GM12875 (cell line): ENCODE data around the gene GTPBP3.
A peak's percentile ranks its signal among the peaks of the same experiment; 100 is the strongest.

Source experiments
- H3K4me3 ChIP-seq: one replicate; pipeline ENCODE4 v1.5.1; 2011; ENCODE audit warnings: low read depth, low read length, control low read depth
- TF ChIP-seq, protein P1 (sequence below): IDR thresholded peaks from 2 replicates; pipeline ENCODE4 v1.5.1; 2011; ENCODE audit warnings: low read depth, mild to moderate bottlenecking, control low read depth, inconsistent platforms, low read length, moderate library complexity, borderline replicate concordance; ENCODE audit not compliant: insufficient read depth

GTPBP3 gene

DNA sequence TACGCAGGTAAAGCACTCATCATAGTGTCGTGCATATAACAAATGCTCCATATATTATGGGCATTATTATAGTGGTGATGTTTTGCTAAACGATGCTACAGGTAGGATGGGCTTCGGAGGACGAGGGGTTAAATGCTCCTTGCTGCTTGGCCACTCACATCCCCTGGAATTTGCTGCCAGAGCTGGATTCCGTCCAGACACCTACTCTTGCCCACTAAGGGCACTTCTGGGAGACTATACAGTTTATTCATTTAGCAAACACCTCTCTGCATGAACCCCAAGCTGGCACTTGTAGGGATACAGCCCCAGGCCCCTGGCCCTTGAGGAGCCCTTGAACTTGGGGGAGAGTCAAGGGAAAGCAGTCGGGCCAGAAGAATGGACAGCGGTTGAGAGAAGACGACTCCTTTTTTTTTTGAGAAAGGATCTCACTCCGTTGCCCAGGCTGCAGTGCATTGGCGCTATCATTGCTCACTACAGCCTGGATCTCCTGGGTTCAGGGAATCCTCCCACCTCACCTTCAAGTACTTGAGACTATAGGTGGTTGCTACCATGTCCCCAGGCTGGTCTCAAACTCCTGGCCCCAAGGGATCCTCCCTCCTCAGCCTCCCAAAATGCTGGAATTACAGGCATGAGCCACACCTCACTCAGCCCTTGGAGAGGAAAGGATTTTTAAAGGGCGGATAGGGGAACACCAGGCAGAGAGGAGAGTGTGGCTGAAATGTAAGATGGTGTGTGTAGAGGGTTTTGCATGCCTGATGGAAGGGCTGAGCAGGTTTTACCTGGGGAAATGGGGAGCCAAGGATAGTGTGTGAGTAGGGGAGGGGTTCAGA is 32.8 kb upstream of the GTPBP3 start:
- H3K4me3 ChIP-seq: no peak overlapping the region

DNA sequence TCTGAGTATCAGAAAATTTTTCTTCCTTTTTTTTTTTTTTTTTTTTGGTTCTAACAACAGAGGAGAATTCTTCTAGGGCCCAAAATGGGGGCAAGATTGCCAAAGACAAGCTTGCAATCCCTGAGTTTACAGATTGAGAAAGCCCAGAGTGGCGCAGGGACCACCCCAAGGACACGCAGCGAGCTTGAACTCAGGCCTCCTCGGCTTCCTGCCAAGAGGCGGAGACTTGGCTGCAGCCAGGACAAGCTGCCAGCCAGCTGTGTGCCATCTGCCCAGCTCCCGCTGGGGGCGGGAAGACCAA is 32.2 kb upstream of the GTPBP3 start:
- TF ChIP-seq, protein P1, sequence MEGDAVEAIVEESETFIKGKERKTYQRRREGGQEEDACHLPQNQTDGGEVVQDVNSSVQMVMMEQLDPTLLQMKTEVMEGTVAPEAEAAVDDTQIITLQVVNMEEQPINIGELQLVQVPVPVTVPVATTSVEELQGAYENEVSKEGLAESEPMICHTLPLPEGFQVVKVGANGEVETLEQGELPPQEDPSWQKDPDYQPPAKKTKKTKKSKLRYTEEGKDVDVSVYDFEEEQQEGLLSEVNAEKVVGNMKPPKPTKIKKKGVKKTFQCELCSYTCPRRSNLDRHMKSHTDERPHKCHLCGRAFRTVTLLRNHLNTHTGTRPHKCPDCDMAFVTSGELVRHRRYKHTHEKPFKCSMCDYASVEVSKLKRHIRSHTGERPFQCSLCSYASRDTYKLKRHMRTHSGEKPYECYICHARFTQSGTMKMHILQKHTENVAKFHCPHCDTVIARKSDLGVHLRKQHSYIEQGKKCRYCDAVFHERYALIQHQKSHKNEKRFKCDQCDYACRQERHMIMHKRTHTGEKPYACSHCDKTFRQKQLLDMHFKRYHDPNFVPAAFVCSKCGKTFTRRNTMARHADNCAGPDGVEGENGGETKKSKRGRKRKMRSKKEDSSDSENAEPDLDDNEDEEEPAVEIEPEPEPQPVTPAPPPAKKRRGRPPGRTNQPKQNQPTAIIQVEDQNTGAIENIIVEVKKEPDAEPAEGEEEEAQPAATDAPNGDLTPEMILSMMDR: no peak
- H3K4me3 ChIP-seq: peak overlapping the region; percentile 91

More for the DNA sequence above, 32.8 kb upstream of the GTPBP3 start:
- TF ChIP-seq, protein P1: no peak

DNA sequence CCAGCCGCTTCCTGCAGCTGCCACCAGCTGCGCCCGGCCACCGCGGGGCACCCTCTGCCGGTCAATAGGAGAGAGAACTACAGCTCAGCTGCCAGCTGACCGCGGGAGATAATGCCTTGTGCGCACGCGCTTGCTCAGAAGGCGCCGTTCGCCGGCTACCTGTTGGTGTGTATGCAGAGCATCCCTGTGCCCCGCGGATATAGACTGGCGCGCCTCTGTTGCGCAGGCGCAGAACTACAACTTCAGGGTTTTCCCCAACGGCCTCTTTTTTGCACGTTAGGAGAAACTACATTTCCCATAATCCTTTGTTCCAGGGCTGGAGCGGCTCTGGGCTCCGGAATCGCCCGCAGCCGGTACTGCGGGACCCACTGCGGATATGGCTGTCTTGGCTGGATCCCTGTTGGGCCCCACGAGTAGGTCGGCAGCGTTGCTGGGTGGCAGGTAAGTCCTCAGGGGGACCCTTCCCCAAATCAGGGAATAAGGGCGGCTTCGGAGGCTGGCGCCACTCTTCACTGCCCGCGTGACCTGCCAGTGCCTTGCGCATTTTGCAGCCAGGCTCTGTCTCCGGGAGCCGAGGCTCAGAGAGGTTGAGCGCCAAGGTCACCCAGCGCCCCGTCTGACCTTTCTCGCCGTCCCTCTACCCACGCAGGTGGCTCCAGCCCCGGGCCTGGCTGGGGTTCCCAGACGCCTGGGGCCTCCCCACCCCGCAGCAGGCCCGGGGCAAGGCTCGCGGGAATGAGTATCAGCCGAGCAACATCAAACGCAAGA is 31.7 kb upstream of the GTPBP3 start, which contains the start of gene MRPL34:
Gene MRPL34, plus strand, starts transcription at position 356 of the 768 bp plus-strand sequence. Its CDS starts 21 bp downstream, at position 377.
- TF ChIP-seq, protein P1: peak; percentile 74
- H3K4me3 ChIP-seq: peak within 1 kb of the TSS; percentile 91

DNA sequence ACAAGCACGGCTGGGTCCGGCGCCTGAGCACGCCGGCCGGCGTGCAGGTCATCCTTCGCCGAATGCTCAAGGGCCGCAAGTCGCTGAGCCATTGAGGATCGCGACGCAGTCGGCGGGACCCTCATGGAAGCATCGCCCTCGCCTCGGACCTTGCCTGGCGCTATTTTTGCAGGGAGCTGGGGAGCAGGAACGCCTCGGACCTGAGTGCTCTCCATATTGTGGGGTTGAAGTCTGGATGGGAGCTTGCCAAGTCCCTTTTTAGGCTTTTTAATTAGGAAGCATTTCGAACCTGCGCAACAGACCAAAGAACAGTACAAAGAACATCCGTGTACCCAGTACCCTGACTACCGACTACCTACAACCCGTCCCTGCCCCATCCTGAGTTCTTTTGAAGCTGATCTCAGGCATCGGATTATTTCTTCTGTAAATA is 31.1 kb upstream of the GTPBP3 start:
- peak overlapping the region; percentile 91 for H3K4me3 ChIP-seq
- TF ChIP-seq, protein P1: no peak

DNA sequence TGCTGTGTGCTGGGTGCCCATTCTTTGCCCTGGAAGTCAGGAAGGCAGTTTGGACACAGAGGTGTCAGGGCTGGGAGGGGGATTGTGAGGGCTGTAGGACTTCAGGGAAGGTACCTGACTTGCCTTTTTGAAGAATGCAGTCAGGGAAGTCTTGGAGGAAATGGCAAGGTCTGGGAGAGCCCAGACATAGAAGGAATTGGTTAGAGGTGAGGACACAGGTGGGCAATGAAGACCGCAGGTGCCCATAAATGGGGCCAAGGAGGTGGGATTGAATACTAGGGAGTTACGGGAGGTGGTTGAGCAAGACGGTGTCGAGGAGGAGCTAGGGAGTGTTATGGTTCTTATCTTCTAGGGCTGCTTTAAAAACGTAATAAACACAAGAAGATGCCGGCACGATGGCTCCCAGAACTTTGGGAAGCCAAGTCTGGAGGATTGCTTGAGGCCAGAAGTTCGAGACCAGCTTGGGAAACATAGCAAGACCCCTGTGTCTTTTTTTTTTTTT is 29.4 kb upstream of the GTPBP3 start:
- TF ChIP-seq, protein P1: no peak
- H3K4me3 ChIP-seq: no peak overlapping the region

DNA sequence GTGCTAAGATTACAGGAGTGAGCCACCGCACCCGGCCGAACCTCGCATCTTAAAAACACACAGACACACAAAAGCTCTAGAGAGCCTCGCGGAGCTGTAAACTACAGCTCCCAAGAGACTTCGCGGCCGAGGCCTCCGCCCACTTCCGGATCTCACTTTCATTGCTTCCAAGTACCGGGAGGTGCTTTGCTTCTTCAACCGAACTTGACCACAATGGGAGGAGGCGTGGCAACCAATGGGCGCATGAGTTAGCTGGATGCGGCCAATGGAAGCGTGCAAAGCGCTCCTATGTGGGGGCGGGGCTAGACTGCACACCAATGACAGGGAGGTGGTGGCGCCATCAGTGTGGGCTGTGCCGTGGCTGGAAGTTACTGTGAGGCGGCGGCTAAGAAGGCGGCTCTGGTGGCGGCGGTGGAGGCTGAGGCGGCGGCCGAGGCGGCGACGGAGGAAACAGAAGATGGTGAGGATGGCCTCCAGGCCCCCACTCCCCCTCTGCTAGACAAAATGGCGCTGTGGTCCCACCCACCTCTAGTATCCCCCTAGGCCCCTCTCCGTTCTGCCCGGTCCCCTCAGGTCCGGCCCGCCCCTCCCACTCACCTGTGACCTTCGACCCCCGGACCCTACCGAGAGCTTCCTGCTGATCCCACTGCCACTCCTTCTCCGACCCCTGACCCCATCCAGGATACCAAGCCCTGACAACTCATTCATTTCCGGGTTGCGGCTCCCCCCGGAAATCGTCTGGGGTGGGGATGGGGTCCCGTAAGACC is 28.0 kb upstream of the GTPBP3 start, which contains the start of gene DDA1:
Gene DDA1, plus strand, starts transcription at position 366 of the 767 bp plus-strand sequence. Its CDS starts 92 bp downstream, at position 458.
- peak within 1 kb of the TSS; percentile 99 for H3K4me3 ChIP-seq
- TF ChIP-seq, protein P1: no peak
